ENCODE results near the gene KCTD20.

KCTD20 gene

DNA sequence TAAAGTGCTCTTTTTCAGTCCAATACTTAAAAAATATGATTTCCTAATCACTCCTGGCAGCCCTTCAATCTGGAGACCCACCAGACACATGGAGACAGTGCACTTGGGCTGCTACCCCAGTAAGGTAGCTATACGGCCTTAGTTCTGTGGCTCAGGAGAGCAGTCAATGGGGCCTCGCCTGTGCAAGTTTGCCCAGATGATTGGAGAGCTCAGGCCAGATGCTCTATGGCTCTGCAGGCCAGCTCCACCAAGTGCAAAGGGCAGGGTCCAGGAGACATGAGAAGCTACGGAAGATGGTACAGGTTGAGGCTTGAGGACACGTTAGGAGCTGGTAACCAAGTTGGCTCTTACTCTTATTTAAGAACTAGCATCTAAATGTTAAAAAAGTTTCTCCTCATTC, 73.8 kb downstream of the KCTD20 start:
- no peak for DNase-seq (ENCODE audit: extremely low read depth, low read depth)
- no peak overlapping the region for H3K4me3 ChIP-seq (replicated peaks; ENCODE audit: low read depth, low read length)
- no peak for TF ChIP-seq CTCF (IDR thresholded peaks at IDR 0.05; ENCODE audit: low read depth, low read length, missing control alignments)

GRCh38 chr6:36516988-36517387, 74.2 kb downstream of the KCTD20 start:
- TF ChIP-seq CTCF (IDR thresholded peaks at IDR 0.05; ENCODE audit: low read depth, low read length, missing control alignments), result no peak
- DNase-seq (ENCODE audit: extremely low read depth, low read depth), result no peak

GRCh38 chr6:36517408-36517807, 74.6 kb downstream of the KCTD20 start:
- DNase-seq (ENCODE audit: extremely low read depth, low read depth), result no peak
- no peak overlapping the region for H3K4me3 ChIP-seq (replicated peaks; ENCODE audit: low read depth, low read length)
- TF ChIP-seq CTCF (IDR thresholded peaks at IDR 0.05; ENCODE audit: low read depth, low read length, missing control alignments), result no peak

More at GRCh38 chr6:36516988-36517387, 74.2 kb downstream of the KCTD20 start:
- H3K4me3 ChIP-seq (replicated peaks; ENCODE audit: low read depth, low read length), result no peak overlapping the region

DNA sequence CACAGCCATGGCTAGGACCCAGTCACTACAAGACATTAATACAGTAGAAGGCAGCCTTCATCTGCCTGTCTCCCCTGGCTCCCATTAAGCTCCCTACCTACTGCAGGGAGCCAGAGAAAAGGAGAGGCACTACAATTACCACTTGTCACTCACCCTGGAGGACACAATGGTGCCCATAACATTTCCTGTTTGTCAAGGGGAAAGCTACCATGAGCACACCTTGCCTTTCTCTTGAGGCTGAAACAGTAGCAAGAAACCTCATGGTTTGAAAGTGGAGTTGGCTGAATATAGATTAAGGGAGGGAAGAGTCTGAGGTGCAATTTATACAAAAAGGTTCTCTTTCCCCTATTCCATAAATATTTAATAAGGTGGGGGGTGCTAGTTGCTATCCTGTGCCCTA, 76.6 kb downstream of the KCTD20 start:
- TF ChIP-seq CTCF (IDR thresholded peaks at IDR 0.05; ENCODE audit: low read depth, low read length, missing control alignments), result no peak
- DNase-seq (ENCODE audit: extremely low read depth, low read depth), result no peak
- H3K4me3 ChIP-seq (replicated peaks; ENCODE audit: low read depth, low read length), result no peak overlapping the region

GRCh38 chr6:36523451-36523850, 80.7 kb downstream of the KCTD20 start:
- no peak for TF ChIP-seq CTCF (IDR thresholded peaks at IDR 0.05; ENCODE audit: low read depth, low read length, missing control alignments)
- H3K4me3 ChIP-seq (replicated peaks; ENCODE audit: low read depth, low read length), result no peak overlapping the region
- DNase-seq (ENCODE audit: extremely low read depth, low read depth), result no peak

- TF ChIP-seq CTCF (IDR thresholded peaks at IDR 0.05; ENCODE audit: low read depth, low read length, missing control alignments), result no peak
- no peak overlapping the region for H3K4me3 ChIP-seq (replicated peaks; ENCODE audit: low read depth, low read length)
- DNase-seq (ENCODE audit: extremely low read depth, low read depth), result no peak
Observed at GRCh38 chr6:36523936-36524499, 81.2 kb downstream of the KCTD20 start.

DNA sequence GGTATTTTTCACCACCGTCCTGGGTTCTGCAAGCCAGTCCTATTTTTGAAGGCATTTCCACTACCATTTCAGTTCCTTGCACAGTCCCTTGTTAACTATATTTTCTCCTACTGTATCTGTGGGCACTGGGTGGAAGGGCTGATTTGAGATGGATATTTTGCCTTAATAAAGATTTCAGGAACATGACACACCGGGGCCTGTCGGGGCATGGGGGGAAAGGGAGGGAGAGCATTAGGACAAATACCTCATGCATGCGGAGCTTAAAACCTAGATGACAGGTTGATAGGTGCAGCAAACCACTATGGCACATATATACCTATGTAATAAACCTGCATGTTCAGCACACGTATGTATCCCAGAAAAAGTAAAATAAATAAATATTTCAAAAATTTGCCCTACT, 82.1 kb downstream of the KCTD20 start:
- no peak overlapping the region for H3K4me3 ChIP-seq (replicated peaks; ENCODE audit: low read depth, low read length)
- TF ChIP-seq CTCF (IDR thresholded peaks at IDR 0.05; ENCODE audit: low read depth, low read length, missing control alignments), result no peak
- no peak for DNase-seq (ENCODE audit: extremely low read depth, low read depth)
